ENCODE results near the gene TWF2. TPM values are rescaled to one million over a fixed set of nuclear protein-coding genes. Genes with fewer than 3 reads are reported as not detected.

The TWF2 gene
- total and polyA plus RNA-seq, 2 of the 13 experiments (the other 11 are each of a cell fraction or from before 2014, with no cell fraction given): 45.5 to 108 TPM

- TF ChIP-seq GATAD1 (CRISPR knock-in tag; IDR thresholded peaks at IDR 0.05) (peak; percentile 35), SOX6 (IDR thresholded peaks at IDR 0.05) (no peak), SOX6 (CRISPR knock-in tag; IDR thresholded peaks at IDR 0.05) (peak; percentile 35), TAF15 (IDR thresholded peaks at IDR 0.05; ENCODE audit: low read depth, low read length, poor library complexity, severe bottlenecking) (no peak), ZNF33A (CRISPR knock-in tag; IDR thresholded peaks at IDR 0.05; ENCODE audit: borderline replicate concordance) (no peak), ZBTB42 (CRISPR knock-in tag; IDR thresholded peaks at IDR 0.05) (0 out of 2 replicates have a peak, but pooled peaks have one; percentile 28), MXI1 (IDR thresholded peaks at IDR 0.05; ENCODE audit: borderline replicate concordance, low read depth, low read length) (peak; percentile 90), TEAD2 (CRISPR knock-in tag; IDR thresholded peaks at IDR 0.05) (no peak), ZNF607 (CRISPR knock-in tag; IDR thresholded peaks at IDR 0.05; ENCODE audit: borderline replicate concordance) (no peak; the same call in 1 of the 2 replicates), TBX2 (CRISPR knock-in tag; IDR thresholded peaks at IDR 0.05; ENCODE audit: borderline replicate concordance) (peak; percentile 85), PHF8 (CRISPR knock-in tag; IDR thresholded peaks at IDR 0.05) (peak; percentile 42), ZNF605 (CRISPR knock-in tag; IDR thresholded peaks at IDR 0.05) (peak; percentile 67), ZNF788 (CRISPR knock-in tag; IDR thresholded peaks at IDR 0.05; ENCODE audit: borderline replicate concordance) (peak; percentile 62; the same call in 1 of the 2 replicates), ZMYM3 (CRISPR knock-in tag; IDR thresholded peaks at IDR 0.05) (peak; percentile 56), TMF1 (CRISPR knock-in tag; IDR thresholded peaks at IDR 0.05; ENCODE audit: low read depth) (0 out of 2 replicates have a peak, but pooled peaks have one; percentile 31), ZFY (CRISPR knock-in tag; IDR thresholded peaks at IDR 0.05) (peak; percentile 33; the same call in 1 of the 2 replicates), ZNF264 (CRISPR knock-in tag; IDR thresholded peaks at IDR 0.05) (peak; percentile 47; the same call in 1 of the 2 replicates), ZFP36 (IDR thresholded peaks at IDR 0.05; ENCODE audit: borderline replicate concordance, low read depth, low read length, partially characterized antibody) (no peak), CENPT (CRISPR knock-in tag; IDR thresholded peaks at IDR 0.05; ENCODE audit: low read depth) (0 out of 2 replicates have a peak, but pooled peaks have one; percentile 22), ZBTB39 (CRISPR knock-in tag; IDR thresholded peaks at IDR 0.05) (no peak), ZNF672 (CRISPR knock-in tag; IDR thresholded peaks at IDR 0.05) (no peak), CREM (IDR thresholded peaks at IDR 0.05) (peak; percentile 67; the same call in 1 of the 2 replicates), CREM (CRISPR knock-in tag; IDR thresholded peaks at IDR 0.05) (no peak), HOXA9 (CRISPR knock-in tag; IDR thresholded peaks at IDR 0.05; ENCODE audit: borderline replicate concordance) (no peak), IRF2 (CRISPR knock-in tag; IDR thresholded peaks at IDR 0.05) (peak; percentile 50)
- TF ChIP-seq, protein P1, sequence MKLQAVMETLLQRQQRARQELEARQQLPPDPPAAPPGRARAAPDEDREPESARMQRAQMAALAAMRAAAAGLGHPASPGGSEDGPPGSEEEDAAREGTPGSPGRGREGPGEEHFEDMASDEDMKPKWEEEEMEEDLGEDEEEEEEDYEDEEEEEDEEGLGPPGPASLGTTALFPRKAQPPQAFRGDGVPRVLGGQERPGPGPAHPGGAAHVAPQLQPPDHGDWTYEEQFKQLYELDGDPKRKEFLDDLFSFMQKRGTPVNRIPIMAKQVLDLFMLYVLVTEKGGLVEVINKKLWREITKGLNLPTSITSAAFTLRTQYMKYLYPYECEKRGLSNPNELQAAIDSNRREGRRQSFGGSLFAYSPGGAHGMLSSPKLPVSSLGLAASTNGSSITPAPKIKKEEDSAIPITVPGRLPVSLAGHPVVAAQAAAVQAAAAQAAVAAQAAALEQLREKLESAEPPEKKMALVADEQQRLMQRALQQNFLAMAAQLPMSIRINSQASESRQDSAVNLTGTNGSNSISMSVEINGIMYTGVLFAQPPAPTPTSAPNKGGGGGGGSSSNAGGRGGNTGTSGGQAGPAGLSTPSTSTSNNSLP (IDR thresholded peaks at IDR 0.05; ENCODE audit: low read depth, low read length): no peak
- TF ChIP-seq, protein P2, sequence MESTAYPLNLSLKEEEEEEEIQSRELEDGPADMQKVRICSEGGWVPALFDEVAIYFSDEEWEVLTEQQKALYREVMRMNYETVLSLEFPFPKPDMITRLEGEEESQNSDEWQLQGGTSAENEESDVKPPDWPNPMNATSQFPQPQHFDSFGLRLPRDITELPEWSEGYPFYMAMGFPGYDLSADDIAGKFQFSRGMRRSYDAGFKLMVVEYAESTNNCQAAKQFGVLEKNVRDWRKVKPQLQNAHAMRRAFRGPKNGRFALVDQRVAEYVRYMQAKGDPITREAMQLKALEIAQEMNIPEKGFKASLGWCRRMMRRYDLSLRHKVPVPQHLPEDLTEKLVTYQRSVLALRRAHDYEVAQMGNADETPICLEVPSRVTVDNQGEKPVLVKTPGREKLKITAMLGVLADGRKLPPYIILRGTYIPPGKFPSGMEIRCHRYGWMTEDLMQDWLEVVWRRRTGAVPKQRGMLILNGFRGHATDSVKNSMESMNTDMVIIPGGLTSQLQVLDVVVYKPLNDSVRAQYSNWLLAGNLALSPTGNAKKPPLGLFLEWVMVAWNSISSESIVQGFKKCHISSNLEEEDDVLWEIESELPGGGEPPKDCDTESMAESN (CRISPR knock-in tag; conservative IDR thresholded peaks at IDR 0.05): peak; percentile 44; the same call in 1 of the 2 replicates
These were observed 681 bp downstream of the TWF2 start (continued) for GRCh38 chr3:52238193-52238760.
